HepG2 (cell line): ENCODE results near the gene HOMEZ. TPM values are rescaled to one million over a fixed set of nuclear protein-coding genes. Genes with fewer than 3 reads are reported as not detected.

Source experiments
- CCDC6 ChIP-seq: sonication (generic); formaldehyde crosslinking; IDR thresholded peaks from 2 replicates; pipeline ENCODE4 v1.8.1; 2022; ENCODE audit warnings: mild to moderate bottlenecking, missing genetic modification reagents, moderate library complexity
- CENPT ChIP-seq: sonication (generic); formaldehyde crosslinking; IDR thresholded peaks from 2 replicates; pipeline ENCODE4 v1.8.0; 2022; ENCODE audit warnings: low read depth, mild to moderate bottlenecking, moderate library complexity, missing genetic modification reagents
- HIVEP1 ChIP-seq: sonication (generic); formaldehyde crosslinking; IDR thresholded peaks from 2 replicates; pipeline ENCODE4 v1.4.0; 2020; ENCODE audit warnings: mild to moderate bottlenecking, missing genetic modification reagents
- HNRNPLL ChIP-seq: fragments of 200-400 bp; formaldehyde crosslinking; IDR thresholded peaks from 2 replicates; pipeline ENCODE4 v1.6.1; 2017; ENCODE audit warnings: mild to moderate bottlenecking, low read depth, low read length; ENCODE audit not compliant: poor library complexity, severe bottlenecking
- ISX ChIP-seq: sonication (generic); formaldehyde crosslinking; conservative IDR thresholded peaks from 2 replicates; pipeline ENCODE4 v1.5.0; 2020; ENCODE audit warnings: missing genetic modification reagents
- MXI1 ChIP-seq: IDR thresholded peaks from 3 replicates; pipeline ENCODE4 v1.6.1; 2012; ENCODE audit warnings: low read depth, low read length, inconsistent platforms, borderline replicate concordance
- NR2C2 ChIP-seq: sonication (generic); formaldehyde crosslinking; IDR thresholded peaks from 2 replicates; pipeline ENCODE4 v1.4.0; 2020; ENCODE audit warnings: missing genetic modification reagents, mild to moderate bottlenecking, moderate library complexity, borderline replicate concordance
- RARA ChIP-seq: IDR thresholded peaks from 2 replicates; pipeline ENCODE4 v1.6.1; 2016; ENCODE audit warnings: missing genetic modification reagents, missing compliant biosample characterization
- RFXANK ChIP-seq: IDR thresholded peaks from 2 replicates; pipeline ENCODE4 v1.6.1; 2016
- SMYD3 ChIP-seq: sonication (generic); formaldehyde crosslinking; IDR thresholded peaks from 2 replicates; pipeline ENCODE4 v1.8.1; 2023; ENCODE audit warnings: mild to moderate bottlenecking, missing genetic modification reagents
- TARDBP ChIP-seq: sonication (generic); formaldehyde crosslinking; IDR thresholded peaks from 2 replicates; pipeline ENCODE4 v1.8.0; 2022; ENCODE audit warnings: mild to moderate bottlenecking, missing genetic modification reagents
- TCF12 ChIP-seq, 2 experiments: fragments of 450-650 bp in 1 of 2; sonication (generic) in 1 of 2; formaldehyde crosslinking in 1 of 2; IDR thresholded peaks; 2 replicates each; pipeline versions ENCODE4 v1.6.1 to v1.8.0; 2017 to 2022; ENCODE audit warnings: antibody characterized with exemption in 1 of 2, mild to moderate bottlenecking in 1 of 2, missing genetic modification reagents in 1 of 2, moderate library complexity in 1 of 2
- TCF7 ChIP-seq: sonication (generic); IDR thresholded peaks from 2 replicates; pipeline ENCODE4 v1.6.1; 2016; ENCODE audit warnings: antibody characterized with exemption, low read depth
- TFAP4 ChIP-seq: sonication (generic); IDR thresholded peaks from 2 replicates; pipeline ENCODE4 v1.6.1; 2016; ENCODE audit warnings: low read depth, borderline replicate concordance
- ZNF367 ChIP-seq: sonication (generic); formaldehyde crosslinking; IDR thresholded peaks from 2 replicates; pipeline ENCODE4 v1.4.0; 2020; ENCODE audit warnings: missing genetic modification reagents, borderline replicate concordance
- ZNF496 ChIP-seq: sonication (generic); formaldehyde crosslinking; IDR thresholded peaks from 2 replicates; pipeline ENCODE4 v1.8.1; 2023; ENCODE audit warnings: mild to moderate bottlenecking, moderate library complexity, missing genetic modification reagents; ENCODE audit not compliant: insufficient replicate concordance
- ZNF629 ChIP-seq: sonication (generic); formaldehyde crosslinking; conservative IDR thresholded peaks from 2 replicates; pipeline ENCODE4 v1.5.0; 2020; ENCODE audit warnings: missing genetic modification reagents
- ZSCAN30 ChIP-seq: sonication (generic); formaldehyde crosslinking; IDR thresholded peaks from 2 replicates; pipeline ENCODE4 v1.5.0; 2020; ENCODE audit warnings: mild to moderate bottlenecking, missing genetic modification reagents
- polyA plus RNA-seq, 8 experiments: library from polyadenylated mRNA; depleted of rRNA in 3 of 8; stranded (reverse) in 7 of 8; unstranded in 1 of 8; fragments of >200 nt; fragmentation: Illumina TruSeq in 4 of 8; extraction: Trizol in 4 of 8; gene quantifications; 2 replicates each; pipeline versions ENCODE4 v1.2.1 to v1.2.3, GENCODE V29; 2011 to 2016; ENCODE audit warnings: low read depth in 4 of 8, missing spikeins in 1 of 8, mixed read lengths in 1 of 8; ENCODE audit not compliant: insufficient read depth in 1 of 8
- total RNA-seq, 5 experiments: library from RNA; depleted of rRNA; stranded (reverse); fragments of >200 nt; fragmentation: Illumina TruSeq; extraction: Trizol; gene quantifications; 2 replicates each; pipeline ENCODE4 v1.2.3, GENCODE V29; 2016; ENCODE audit warnings: low read depth in 1 of 5
- TF ChIP-seq, protein P1 (sequence below): sonication (generic); formaldehyde crosslinking; IDR thresholded peaks from 2 replicates; pipeline ENCODE4 v1.4.0; 2020; ENCODE audit warnings: mild to moderate bottlenecking, missing genetic modification reagents
- TF ChIP-seq, protein P2 (sequence below): sonication (generic); formaldehyde crosslinking; IDR thresholded peaks from 2 replicates; pipeline ENCODE4 v1.4.0; 2020; ENCODE audit warnings: missing genetic modification reagents, borderline replicate concordance

Gene HOMEZ
- total and polyA plus RNA-seq, 2 of the 13 experiments (the other 11 are each of a cell fraction or from before 2014, with no cell fraction given) = 14.5 to 31.8 TPM

DNA sequence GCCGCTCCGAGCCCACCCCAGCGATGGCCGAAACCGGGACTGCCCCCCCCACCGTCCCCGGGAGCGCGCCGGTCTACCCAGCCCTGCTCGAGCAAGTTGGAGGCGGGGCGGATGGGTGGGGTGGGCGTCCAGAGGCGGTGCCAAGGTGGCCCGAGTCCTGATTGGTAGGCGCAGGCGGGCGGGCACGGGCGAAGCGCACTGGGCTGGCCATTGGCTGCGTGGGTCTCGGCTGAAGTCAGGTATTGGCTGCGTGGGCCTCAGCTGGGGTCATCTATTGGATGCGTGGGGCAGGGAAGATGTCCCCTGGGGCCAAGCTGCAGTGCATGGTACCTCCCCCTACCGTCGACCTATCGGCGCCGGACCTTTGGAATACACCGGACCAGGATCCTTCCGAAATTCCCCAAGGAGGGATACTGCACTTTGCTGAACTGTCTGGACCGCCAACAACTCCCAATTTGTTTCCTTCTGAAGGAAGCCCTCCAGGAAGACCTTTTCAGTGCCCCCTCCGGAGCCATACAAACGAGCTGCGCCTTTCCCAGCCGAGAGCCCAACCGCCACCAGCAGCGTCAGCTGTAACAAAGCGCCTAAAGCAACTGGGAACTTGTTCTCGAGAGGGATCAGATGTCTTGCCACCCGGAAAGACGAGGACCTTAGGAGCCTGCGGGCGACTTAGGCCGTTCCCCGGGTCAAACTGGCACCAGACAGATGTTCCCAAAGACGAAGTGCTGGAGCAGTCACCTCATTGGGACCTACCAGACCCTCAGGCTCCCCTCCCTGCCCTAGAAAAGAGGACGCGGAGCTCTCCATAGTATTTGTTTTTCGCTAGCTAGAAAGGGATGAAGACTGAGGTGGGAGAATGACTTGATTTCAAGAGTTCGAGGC, at the start of gene HOMEZ (continued):
- TF ChIP-seq, protein P1, sequence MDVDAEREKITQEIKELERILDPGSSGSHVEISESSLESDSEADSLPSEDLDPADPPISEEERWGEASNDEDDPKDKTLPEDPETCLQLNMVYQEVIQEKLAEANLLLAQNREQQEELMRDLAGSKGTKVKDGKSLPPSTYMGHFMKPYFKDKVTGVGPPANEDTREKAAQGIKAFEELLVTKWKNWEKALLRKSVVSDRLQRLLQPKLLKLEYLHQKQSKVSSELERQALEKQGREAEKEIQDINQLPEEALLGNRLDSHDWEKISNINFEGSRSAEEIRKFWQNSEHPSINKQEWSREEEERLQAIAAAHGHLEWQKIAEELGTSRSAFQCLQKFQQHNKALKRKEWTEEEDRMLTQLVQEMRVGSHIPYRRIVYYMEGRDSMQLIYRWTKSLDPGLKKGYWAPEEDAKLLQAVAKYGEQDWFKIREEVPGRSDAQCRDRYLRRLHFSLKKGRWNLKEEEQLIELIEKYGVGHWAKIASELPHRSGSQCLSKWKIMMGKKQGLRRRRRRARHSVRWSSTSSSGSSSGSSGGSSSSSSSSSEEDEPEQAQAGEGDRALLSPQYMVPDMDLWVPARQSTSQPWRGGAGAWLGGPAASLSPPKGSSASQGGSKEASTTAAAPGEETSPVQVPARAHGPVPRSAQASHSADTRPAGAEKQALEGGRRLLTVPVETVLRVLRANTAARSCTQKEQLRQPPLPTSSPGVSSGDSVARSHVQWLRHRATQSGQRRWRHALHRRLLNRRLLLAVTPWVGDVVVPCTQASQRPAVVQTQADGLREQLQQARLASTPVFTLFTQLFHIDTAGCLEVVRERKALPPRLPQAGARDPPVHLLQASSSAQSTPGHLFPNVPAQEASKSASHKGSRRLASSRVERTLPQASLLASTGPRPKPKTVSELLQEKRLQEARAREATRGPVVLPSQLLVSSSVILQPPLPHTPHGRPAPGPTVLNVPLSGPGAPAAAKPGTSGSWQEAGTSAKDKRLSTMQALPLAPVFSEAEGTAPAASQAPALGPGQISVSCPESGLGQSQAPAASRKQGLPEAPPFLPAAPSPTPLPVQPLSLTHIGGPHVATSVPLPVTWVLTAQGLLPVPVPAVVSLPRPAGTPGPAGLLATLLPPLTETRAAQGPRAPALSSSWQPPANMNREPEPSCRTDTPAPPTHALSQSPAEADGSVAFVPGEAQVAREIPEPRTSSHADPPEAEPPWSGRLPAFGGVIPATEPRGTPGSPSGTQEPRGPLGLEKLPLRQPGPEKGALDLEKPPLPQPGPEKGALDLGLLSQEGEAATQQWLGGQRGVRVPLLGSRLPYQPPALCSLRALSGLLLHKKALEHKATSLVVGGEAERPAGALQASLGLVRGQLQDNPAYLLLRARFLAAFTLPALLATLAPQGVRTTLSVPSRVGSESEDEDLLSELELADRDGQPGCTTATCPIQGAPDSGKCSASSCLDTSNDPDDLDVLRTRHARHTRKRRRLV (CRISPR knock-in tag) = peak; percentile 98
- TF ChIP-seq HIVEP1 (CRISPR knock-in tag) = peak; percentile 91
- no peak for TF ChIP-seq ZSCAN30 (CRISPR knock-in tag)
- peak; percentile 81 for TF ChIP-seq ZNF629 (CRISPR knock-in tag)
- TF ChIP-seq NR2C2 (CRISPR knock-in tag) = peak; percentile 85
- TF ChIP-seq ISX (CRISPR knock-in tag) = no peak; the same call in 1 of the 2 replicates
- peak; percentile 82 for TF ChIP-seq CCDC6
- TF ChIP-seq TARDBP = no peak; the same call in 1 of the 2 replicates
- TF ChIP-seq MXI1 = peak; percentile 35; the same call in 1 of the 3 replicates
- peak; percentile 92 for TF ChIP-seq RFXANK (CRISPR knock-in tag)
- peak; percentile 83 for TF ChIP-seq HNRNPLL
- TF ChIP-seq TCF12 (IDR thresholded peaks at IDR 0.05) = no peak
- TF ChIP-seq TCF12 (CRISPR knock-in tag; IDR thresholded peaks at IDR 0.05) = peak; percentile 84
- TF ChIP-seq TFAP4 = peak; percentile 91
- TF ChIP-seq ZNF496 (CRISPR knock-in tag) = no peak
- TF ChIP-seq TCF7 = no peak
- TF ChIP-seq, protein P2, sequence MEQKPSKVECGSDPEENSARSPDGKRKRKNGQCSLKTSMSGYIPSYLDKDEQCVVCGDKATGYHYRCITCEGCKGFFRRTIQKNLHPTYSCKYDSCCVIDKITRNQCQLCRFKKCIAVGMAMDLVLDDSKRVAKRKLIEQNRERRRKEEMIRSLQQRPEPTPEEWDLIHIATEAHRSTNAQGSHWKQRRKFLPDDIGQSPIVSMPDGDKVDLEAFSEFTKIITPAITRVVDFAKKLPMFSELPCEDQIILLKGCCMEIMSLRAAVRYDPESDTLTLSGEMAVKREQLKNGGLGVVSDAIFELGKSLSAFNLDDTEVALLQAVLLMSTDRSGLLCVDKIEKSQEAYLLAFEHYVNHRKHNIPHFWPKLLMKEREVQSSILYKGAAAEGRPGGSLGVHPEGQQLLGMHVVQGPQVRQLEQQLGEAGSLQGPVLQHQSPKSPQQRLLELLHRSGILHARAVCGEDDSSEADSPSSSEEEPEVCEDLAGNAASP (CRISPR knock-in tag) = peak; percentile 61; the same call in 1 of the 2 replicates
- TF ChIP-seq ZNF367 (CRISPR knock-in tag) = peak; percentile 5; the same call in 1 of the 2 replicates
- TF ChIP-seq CENPT (CRISPR knock-in tag) = no peak
- TF ChIP-seq RARA (CRISPR knock-in tag) = peak; percentile 59; the same call in 1 of the 2 replicates
- no peak for TF ChIP-seq SMYD3
